HL-60 (cell line): ENCODE data around the gene OR9Q2.

Source experiments
- DNase-seq, 2 experiments: peaks; one replicate each; pipeline ENCODE4 v3.0.0-alpha.2; 2010 to 2020; ENCODE audit warnings: low read depth in 1 of 2, low spot score in 1 of 2
- H3K27ac ChIP-seq: fragments of 250-450 bp; sonication (Bioruptor Pico); replicated peaks from 2 replicates; pipeline ENCODE4 v1.5.1; 2020; ENCODE audit warnings: mild to moderate bottlenecking, moderate library complexity
- H3K27me3 ChIP-seq: fragments of 250-450 bp; sonication (Bioruptor Pico); 2 replicates; pipeline ENCODE4 v1.5.1; 2021; ENCODE audit warnings: mild to moderate bottlenecking, moderate library complexity; ENCODE audit not compliant: insufficient read depth, poor library complexity, severe bottlenecking
- H3K4me3 ChIP-seq: replicated peaks from 2 replicates; pipeline ENCODE4 v1.5.1; 2011; ENCODE audit warnings: mild to moderate bottlenecking, control low read depth, low read length; ENCODE audit not compliant: insufficient read depth
- GABPA ChIP-seq: IDR thresholded peaks from 2 replicates; pipeline ENCODE4 v1.6.1; 2012; ENCODE audit warnings: low read depth
- POLR2AphosphoS5 ChIP-seq: IDR thresholded peaks from 2 replicates; pipeline ENCODE4 v1.6.1; 2012; ENCODE audit warnings: low read depth
- SPI1 ChIP-seq: IDR thresholded peaks from 2 replicates; pipeline ENCODE4 v1.6.1; 2012; ENCODE audit warnings: low read depth, mild to moderate bottlenecking, borderline replicate concordance
- TF ChIP-seq, protein P1 (sequence below): IDR thresholded peaks from 2 replicates; pipeline ENCODE4 v1.6.1; 2012; ENCODE audit warnings: low read depth; ENCODE audit not compliant: insufficient replicate concordance
- TF ChIP-seq, protein P2 (sequence below): IDR thresholded peaks from one replicate; pipeline ENCODE4 v1.5.1; 2011; ENCODE audit warnings: low read length, control low read depth, inconsistent platforms; ENCODE audit not compliant: insufficient read depth

Gene OR9Q2

DNA sequence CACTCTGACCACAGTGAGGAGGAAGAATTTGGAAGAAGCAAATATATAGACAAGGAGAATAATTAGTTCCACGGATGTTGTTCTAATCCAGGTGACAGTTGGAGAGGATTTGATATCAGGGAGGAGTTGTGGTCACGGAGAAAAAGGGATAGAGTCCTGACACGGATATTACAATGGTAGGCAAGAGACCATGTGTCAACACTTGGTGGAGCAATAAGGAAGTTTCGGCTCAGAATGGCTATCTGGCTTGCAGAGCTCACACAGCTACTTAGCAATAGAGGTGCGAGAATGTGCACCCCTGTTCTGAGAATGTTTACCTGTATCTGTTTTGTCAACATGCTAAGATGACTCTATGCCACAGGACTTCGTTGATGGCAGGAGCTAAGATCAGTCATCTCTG is 10.4 kb upstream of the OR9Q2 start:
- TF ChIP-seq SPI1 (no peak), POLR2AphosphoS5 (no peak), GABPA (no peak)
- TF ChIP-seq, protein P1, sequence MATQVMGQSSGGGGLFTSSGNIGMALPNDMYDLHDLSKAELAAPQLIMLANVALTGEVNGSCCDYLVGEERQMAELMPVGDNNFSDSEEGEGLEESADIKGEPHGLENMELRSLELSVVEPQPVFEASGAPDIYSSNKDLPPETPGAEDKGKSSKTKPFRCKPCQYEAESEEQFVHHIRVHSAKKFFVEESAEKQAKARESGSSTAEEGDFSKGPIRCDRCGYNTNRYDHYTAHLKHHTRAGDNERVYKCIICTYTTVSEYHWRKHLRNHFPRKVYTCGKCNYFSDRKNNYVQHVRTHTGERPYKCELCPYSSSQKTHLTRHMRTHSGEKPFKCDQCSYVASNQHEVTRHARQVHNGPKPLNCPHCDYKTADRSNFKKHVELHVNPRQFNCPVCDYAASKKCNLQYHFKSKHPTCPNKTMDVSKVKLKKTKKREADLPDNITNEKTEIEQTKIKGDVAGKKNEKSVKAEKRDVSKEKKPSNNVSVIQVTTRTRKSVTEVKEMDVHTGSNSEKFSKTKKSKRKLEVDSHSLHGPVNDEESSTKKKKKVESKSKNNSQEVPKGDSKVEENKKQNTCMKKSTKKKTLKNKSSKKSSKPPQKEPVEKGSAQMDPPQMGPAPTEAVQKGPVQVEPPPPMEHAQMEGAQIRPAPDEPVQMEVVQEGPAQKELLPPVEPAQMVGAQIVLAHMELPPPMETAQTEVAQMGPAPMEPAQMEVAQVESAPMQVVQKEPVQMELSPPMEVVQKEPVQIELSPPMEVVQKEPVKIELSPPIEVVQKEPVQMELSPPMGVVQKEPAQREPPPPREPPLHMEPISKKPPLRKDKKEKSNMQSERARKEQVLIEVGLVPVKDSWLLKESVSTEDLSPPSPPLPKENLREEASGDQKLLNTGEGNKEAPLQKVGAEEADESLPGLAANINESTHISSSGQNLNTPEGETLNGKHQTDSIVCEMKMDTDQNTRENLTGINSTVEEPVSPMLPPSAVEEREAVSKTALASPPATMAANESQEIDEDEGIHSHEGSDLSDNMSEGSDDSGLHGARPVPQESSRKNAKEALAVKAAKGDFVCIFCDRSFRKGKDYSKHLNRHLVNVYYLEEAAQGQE = no peak
- TF ChIP-seq, protein P2, sequence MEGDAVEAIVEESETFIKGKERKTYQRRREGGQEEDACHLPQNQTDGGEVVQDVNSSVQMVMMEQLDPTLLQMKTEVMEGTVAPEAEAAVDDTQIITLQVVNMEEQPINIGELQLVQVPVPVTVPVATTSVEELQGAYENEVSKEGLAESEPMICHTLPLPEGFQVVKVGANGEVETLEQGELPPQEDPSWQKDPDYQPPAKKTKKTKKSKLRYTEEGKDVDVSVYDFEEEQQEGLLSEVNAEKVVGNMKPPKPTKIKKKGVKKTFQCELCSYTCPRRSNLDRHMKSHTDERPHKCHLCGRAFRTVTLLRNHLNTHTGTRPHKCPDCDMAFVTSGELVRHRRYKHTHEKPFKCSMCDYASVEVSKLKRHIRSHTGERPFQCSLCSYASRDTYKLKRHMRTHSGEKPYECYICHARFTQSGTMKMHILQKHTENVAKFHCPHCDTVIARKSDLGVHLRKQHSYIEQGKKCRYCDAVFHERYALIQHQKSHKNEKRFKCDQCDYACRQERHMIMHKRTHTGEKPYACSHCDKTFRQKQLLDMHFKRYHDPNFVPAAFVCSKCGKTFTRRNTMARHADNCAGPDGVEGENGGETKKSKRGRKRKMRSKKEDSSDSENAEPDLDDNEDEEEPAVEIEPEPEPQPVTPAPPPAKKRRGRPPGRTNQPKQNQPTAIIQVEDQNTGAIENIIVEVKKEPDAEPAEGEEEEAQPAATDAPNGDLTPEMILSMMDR = no peak
- H3K27ac ChIP-seq = no peak overlapping the region
- no peak for DNase-seq
- no peaks in the 10 kb centered on the region for H3K27me3 ChIP-seq
- H3K4me3 ChIP-seq = no peak overlapping the region

- H3K4me3 ChIP-seq = no peak overlapping the region
- no peaks in the 10 kb centered on the region for H3K27me3 ChIP-seq
- no peak overlapping the region for H3K27ac ChIP-seq
- no peak for DNase-seq
- TF ChIP-seq, protein P1 = no peak
- TF ChIP-seq, protein P2 = no peak
- TF ChIP-seq POLR2AphosphoS5 (no peak), GABPA (no peak), SPI1 (no peak)
Measured at GRCh38 chr11:58179648-58180047, 9.2 kb upstream of the OR9Q2 start.

- Histone ChIP-seq H3K4me3 (no peak overlapping the region), H3K27ac (no peak overlapping the region), H3K27me3 (no peaks in the 10 kb centered on the region)
- TF ChIP-seq GABPA = no peak
- DNase-seq = no peak
Measured at GRCh38 chr11:58186938-58187337, 1.9 kb upstream of the OR9Q2 start.

DNA sequence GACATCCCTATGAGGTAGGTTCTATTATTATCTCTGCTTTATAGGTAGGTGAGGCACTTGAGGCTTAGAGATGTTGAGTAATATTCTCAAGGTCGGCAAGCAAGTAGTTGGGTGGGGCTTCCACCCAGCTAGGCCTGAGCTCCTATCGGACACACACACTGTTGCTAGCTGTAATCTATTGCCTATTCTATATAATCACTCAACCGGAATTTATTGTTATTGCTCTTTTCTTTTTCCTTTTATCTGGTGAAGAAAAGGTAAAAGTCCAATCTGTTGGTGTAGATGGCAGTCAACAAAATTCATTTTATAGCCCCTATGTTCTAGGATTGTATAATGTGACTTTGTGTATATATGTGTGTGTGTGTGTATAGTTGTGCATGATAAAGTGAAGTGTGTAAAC is 3.4 kb downstream of the OR9Q2 start:
- TF ChIP-seq, protein P1 = no peak
- no peak for TF ChIP-seq POLR2AphosphoS5
- TF ChIP-seq, protein P2 = no peak
- no peak for TF ChIP-seq SPI1
- no peak for TF ChIP-seq GABPA
- Histone ChIP-seq H3K27me3 (no peaks in the 10 kb centered on the region), H3K4me3 (no peak overlapping the region), H3K27ac (no peak overlapping the region)
- DNase-seq = no peak
